ENCODE results near the gene PUM1.

The PUM1 gene

DNA sequence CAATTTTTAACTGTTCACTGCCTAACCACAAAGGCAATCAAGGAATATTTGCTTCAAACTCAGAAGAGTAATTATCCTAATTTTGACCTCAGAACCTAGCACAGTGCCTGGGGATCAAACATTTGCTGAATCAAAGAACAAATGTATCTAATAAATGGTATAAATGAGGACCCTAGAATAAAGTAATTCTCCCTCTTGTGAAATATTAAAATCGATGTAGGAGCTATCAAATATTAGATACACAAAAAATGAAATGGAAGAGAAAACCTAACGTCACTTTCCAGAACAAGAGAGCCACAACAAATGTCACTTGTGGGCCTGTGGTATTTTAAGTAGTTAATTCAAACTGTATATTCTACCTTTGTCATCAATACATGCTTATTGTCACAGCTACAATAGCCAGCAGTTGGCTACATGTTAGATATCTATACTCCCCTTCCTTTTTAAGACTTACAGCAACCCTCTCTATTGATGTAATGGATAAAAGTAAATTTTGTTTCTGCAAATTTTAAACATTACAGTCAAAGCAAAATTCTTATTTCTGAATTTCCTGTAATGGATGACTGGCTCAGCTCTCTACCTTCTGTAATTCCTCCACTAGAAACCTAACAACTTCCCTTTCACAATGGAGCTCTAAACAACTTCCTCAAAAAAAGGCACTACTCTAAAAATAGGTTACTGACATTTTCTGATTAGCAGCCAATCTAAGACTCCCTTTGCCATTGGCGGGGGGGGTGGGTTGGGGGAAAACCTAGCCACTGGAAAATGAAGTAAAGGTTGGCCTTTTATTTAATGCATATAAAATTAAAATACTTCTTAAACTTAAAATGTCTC lies 37.6 kb downstream of the PUM1 start:
- DNase-seq = peak; percentile 72

DNA sequence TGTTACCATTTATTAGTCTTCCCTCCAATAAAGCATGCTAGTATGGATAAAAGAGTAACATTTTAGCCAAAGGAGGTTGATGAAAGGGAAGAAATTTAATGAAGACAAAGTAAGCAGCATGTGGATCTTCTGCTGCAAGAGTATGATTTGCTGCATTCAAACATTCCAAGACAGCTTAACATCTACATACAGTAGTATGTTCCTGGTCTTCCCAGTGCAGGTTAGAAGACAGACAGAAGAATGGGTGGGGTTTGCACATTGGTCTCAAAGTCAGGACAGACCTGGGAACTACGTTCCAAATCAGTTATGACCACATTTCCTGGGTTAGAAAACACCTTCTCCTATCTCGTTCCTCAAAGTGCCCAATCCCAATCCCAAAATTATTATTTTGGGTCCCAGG lies 43.3 kb downstream of the PUM1 start:
- no peak for DNase-seq

DNA sequence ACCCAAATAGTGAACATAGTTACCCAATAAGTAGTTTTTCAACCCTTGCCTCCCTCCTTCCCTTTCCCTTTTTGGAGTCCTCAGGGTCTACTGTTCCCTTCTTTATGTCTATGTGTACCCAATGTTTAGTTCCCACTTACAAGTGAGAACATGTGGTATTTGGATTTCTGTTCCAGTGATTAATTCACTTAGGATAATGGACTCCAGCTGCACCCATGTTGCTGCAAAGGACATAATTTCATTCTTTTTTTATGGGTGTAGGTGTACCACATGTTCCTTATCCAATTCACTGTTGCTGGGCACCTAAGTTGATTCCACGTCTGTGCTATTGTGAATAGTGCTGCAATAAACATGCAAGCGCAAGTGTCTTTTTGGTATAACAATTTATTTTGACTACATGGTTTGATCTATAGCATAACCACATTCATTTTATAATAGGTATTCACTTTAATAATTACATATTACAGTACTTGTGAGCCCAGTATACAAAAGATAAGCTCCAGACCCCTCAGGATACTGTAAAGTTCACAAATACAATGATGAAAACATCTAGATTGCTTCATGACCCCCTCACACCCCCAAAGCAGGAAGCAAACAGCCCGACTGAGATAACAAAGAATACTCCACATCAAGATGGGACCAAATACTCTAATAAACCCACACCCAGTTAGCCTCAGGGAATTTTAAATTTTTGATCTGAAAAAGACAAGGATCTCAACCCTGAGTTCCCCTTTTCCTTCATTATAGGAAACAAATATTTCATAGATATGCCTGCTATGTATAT lies 45.3 kb downstream of the PUM1 start:
- DNase-seq = no peak

- DNase-seq = no peak
Measured at GRCh38 chr1:31019401-31019800, 46.1 kb downstream of the PUM1 start.

- DNase-seq = no peak
Measured at GRCh38 chr1:31016868-31017267, 48.6 kb downstream of the PUM1 start.

DNA sequence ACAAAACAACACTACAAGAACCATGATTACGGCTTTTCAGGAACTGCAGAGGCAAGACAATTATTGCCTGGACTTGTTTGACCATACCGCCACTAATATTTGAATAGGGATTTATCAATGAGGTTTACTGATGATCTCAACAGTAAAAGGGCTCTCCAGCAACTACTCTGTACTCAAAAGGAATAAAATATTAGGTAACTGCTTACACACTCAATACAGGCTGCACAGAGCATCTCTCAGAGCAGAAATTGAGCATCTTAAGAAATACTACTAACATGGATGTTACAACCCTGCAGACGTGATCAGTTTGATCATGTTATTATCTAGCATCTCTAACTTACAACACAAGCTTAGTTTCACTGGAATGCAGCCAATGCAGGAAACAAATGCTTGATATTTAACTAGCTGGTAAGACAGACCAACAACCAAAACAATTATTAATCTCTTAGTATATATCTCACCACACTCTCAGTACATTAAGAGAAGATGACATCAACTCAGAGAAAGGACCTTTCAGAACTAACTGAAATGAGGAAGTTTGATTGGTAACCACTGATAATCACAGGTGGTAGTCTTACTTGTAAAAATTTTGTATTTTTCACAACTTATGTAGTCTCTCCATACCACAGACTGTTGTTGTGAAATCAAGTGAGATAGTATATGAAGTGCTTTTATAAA lies 52.2 kb downstream of the PUM1 start:
- peak; percentile 58 for DNase-seq

- DNase-seq = no peak
Measured at GRCh38 chr1:31012210-31012924, 53.1 kb downstream of the PUM1 start.

DNA sequence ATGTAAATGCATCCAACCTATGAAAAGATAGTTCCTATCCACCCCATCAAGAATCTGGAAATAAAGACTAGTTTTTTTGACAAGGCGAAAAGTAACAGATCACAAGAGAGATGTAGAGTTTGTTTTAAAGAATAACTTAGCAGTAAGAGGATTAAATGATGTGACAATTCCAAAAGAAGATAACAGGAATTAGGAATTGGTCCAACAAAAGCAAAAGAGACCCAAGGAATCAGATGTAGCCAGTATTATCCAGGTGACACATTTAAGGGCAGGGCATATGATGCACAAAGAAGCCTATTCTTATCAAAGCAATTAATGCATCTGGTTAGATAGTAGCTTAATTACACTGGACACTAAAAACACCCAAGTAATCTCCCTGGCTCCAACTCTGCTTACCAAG lies 53.8 kb downstream of the PUM1 start:
- DNase-seq = no peak

DNA sequence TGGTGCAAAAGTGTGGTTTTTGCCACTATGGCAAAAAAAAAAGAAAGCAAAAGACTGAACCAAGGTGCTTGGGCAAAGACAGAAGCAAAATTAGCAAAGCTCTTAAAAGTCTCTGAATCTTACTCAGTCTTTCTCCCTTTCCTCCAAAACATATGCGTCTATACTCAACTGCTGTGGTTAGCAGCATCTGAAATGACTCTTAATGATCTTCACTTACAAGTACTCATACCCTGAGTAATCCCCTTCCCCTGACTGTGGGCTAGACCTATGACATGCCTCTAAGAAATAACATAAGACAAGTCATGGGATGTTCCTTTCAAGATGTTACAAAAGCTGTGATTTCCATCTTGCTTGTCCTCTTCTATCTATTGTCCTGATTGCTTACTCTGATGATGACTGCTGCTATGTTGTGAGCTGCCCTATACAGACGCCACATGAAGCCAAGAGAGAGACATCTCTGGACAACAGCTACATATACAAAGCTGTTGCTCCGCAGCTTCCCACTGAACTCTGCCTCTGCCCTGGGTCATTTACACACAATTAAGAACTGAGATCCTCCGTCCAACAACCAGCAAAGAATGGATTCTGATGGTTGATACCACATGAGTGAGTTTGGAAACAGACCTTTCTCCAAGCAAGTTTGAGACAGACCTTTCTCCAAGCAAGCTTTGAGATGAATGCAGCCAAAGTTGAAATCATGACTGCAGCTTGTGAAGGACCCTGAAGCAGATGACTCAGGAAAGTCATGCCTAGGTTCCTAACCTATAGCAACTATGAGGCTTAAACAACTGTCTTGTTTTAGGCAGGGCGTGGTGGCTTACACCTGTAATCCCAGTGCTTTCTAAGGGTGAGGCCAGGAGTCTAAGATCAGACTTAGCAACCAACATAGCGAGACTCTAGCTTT lies 55.2 kb downstream of the PUM1 start:
- no peak for DNase-seq

- DNase-seq = no peak
Measured at GRCh38 chr1:31007462-31007991, 58.0 kb downstream of the PUM1 start.

- no peak for DNase-seq
Measured at GRCh38 chr1:31006747-31007146, 58.8 kb downstream of the PUM1 start.

DNA sequence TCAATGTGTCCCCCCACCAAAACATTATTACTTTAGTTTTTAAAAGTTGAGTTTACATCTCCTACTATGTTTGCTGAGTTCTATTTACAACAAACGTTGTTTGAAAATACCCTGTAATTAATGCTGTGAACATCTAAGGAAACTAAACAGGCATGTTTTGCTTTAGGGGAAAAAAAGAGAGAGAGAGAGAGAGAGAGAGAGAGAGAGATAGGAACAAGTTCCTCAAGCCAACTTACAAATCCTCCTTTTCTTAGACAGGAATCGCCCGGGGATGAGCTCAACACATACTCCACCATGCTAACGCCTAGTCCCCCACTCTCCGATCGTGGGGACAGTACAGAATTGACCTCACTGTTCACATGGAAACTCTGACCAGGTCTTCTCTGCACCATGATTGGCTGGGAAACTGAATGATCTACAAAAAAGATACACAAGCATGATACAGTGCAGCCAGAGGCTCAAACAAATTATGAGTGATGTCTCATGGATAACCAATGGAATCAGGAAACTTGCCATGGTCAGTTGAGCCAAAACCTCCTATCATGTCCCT lies 59.8 kb downstream of the PUM1 start:
- DNase-seq = no peak

GRCh38 chr1:31005198-31005597 lies 60.3 kb downstream of the PUM1 start:
- DNase-seq = no peak

GRCh38 chr1:31004231-31004621 lies 61.3 kb downstream of the PUM1 start:
- DNase-seq = no peak

- no peak for DNase-seq
Measured at GRCh38 chr1:31003613-31004230, 61.8 kb downstream of the PUM1 start.

DNA sequence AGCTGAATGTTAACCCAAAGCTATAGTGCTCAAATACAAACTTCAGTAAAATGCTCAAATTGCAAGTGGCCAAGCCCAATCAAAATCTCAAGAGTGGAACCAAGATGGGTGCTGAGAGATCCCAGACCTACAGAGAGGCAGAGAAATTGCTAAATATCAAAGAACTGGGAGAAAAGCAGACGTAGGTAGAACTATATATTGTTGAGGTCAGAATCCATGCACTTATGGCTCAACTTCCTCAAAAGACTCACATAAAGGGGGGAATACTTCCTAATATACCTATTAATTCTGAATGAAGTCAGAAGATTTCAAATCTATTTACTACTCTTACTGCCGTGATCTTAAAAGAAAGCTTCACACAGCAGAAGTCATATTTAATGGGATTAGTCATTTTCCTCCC lies 65.2 kb downstream of the PUM1 start:
- no peak for DNase-seq

DNA sequence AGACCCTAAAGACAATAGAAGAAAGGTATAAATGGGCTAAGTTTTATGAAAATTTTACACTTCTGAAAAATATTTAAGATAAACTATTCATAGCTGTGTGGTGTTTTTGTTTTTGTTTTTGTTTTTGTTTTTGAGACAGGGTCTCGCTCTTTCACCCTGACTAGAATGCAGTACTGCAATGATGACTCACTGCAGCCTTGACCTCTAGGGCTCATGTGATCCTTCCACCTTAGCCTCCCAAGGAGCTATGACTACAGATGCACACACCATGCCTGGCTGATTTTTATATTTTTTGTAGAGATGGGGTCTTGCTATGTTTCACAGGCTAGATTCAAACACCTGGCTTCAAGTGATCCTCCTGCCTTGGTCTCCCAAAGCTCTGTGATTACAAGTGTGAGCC lies 66.6 kb downstream of the PUM1 start:
- DNase-seq = no peak

- DNase-seq = no peak
Measured at GRCh38 chr1:30998171-30998570, 67.3 kb downstream of the PUM1 start.

GRCh38 chr1:30997463-30998057 lies 68.0 kb downstream of the PUM1 start:
- DNase-seq = no peak

DNA sequence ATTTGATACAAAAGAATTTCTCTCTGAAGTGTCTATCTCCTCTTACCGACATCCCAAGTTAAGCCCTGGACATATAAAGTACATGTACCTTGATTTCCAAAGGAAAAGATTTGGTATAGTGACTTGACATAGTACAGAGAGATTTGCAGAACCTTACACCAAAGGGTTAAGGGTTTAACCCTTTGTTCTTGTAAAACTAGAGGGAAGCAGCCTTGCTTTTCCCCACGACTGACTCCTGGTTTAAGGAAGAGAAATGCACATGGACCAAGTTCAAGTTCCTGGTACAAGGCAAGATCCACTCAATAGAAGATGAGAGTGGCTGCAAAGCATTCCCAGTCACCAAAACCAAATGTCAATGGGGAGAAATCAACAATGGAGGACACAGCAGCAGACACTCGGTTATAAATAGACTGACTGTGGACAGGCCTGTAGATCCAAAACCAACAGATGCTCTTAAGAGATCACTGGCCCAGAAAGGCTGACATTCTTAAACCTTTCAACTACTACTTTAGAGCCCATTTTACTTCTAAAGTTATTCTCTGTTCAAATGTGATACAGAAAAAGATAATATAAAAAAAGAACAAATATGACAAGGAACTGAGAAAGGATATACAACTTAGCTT lies 69.4 kb downstream of the PUM1 start:
- no peak for DNase-seq
